BJ (cell line): Measurements from ENCODE around the gene CASD1. TPM values are rescaled to one million over a fixed set of nuclear protein-coding genes. Genes with fewer than 3 reads are reported as not detected.

ENCODE experiments used
- CTCF ChIA-PET: fragments of 350-600 bp; formaldehyde crosslinking; extraction: SDS; loops from one replicate; lab custom pipeline; 2021; ENCODE audit warnings: antibody characterized with exemption, inconsistent platforms; lab: Yijun Ruan, JAX
- POLR2A ChIA-PET: fragments of 300-600 bp; sonication (Branson Sonifier 250); formaldehyde crosslinking; extraction: SDS; loops from one replicate; lab custom pipeline; 2021; ENCODE audit warnings: antibody characterized with exemption; lab: Charles Lee
- DNase-seq: peaks from one replicate; pipeline ENCODE4 v3.0.0-alpha.2; 2011; ENCODE audit warnings: low read depth
- H3K27me3 ChIP-seq: 2 replicates; pipeline ENCODE4 v1.6.0; 2011; ENCODE audit warnings: low read length; ENCODE audit not compliant: control insufficient read depth, insufficient read depth
- H3K36me3 ChIP-seq: 2 replicates; pipeline ENCODE4 v1.5.1; 2011; ENCODE audit warnings: low read length; ENCODE audit not compliant: control insufficient read depth, insufficient read depth
- H3K4me3 ChIP-seq: 2 replicates; pipeline ENCODE4 v1.5.1; 2011; ENCODE audit warnings: low read depth, mild to moderate bottlenecking, control low read depth, low read length
- polyA plus RNA-seq: library from polyadenylated mRNA; depleted of rRNA; stranded (reverse); fragments of >200 nt; gene quantifications from 2 replicates; pipeline ENCODE4 v1.2.3, GENCODE V29; 2011
- TF ChIP-seq, protein P1 (sequence below): IDR thresholded peaks from 2 replicates; pipeline ENCODE4 v1.5.1; 2011; ENCODE audit warnings: low read depth, mild to moderate bottlenecking, control low read depth, inconsistent platforms, low read length, moderate library complexity; ENCODE audit not compliant: insufficient read depth

Gene CASD1
- polyA plus RNA-seq, 1 experiment: 4.2 TPM

DNA sequence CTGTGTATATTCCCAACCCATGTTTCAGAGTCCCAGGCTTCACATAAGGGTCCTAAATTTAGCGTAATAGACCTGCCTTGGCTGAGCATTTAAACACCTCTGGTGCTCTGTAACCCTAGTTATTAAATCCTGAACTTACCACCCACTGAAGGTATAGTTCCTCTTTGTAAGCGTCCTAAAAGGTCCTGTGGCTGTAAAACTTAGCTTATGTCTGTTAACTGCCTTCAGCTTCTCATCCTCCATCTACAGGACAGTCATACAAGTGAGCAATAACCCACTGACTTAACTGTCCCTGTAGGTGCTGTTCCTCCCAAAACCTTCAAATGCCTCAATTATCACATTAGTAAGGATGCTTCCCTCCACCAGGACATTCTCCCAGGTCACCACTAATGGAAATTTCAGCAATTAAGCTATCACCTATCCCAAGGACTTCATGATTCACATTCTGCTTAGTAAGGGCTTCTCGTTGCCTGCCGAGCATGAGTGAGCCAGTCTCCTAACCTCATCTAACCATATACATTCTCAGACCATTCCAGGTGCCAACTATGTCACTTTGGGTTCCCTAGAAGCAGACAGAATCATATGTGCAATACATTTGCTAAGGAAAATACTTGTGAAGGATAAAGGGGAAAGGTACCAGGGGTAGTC lies 55.8 kb downstream of the CASD1 start:
- no peak for DNase-seq
- Histone ChIP-seq H3K4me3 (no peak overlapping the region), H3K36me3 (no peaks in the 10 kb centered on the region), H3K27me3 (no peaks in the 10 kb centered on the region)
- TF ChIP-seq, protein P1, sequence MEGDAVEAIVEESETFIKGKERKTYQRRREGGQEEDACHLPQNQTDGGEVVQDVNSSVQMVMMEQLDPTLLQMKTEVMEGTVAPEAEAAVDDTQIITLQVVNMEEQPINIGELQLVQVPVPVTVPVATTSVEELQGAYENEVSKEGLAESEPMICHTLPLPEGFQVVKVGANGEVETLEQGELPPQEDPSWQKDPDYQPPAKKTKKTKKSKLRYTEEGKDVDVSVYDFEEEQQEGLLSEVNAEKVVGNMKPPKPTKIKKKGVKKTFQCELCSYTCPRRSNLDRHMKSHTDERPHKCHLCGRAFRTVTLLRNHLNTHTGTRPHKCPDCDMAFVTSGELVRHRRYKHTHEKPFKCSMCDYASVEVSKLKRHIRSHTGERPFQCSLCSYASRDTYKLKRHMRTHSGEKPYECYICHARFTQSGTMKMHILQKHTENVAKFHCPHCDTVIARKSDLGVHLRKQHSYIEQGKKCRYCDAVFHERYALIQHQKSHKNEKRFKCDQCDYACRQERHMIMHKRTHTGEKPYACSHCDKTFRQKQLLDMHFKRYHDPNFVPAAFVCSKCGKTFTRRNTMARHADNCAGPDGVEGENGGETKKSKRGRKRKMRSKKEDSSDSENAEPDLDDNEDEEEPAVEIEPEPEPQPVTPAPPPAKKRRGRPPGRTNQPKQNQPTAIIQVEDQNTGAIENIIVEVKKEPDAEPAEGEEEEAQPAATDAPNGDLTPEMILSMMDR: no peak
- POLR2A ChIA-PET: no interaction called here
- CTCF ChIA-PET: no interaction called here

DNA sequence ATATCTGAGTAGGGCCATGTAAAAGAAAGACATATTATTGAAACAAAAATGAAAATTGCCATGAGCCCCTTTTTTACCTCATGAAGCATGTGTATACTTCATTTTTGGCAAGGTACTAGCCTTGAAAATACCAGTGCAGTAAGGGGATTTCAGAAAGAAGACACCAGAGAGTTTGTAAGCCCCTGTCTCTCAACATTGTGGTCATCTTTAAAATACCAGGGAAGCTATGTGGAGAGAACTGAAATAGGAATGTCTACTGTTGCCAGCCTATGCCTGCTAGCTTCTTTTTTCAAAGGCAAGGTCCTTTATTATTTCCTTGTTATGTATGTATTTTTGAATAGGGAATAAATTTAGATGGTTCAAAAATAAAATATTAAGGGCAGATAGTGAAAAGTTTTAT lies 57.8 kb downstream of the CASD1 start:
- ChIA-PET POLR2A (no interaction called here), CTCF (no interaction called here)
- H3K27me3 ChIP-seq: no peaks in the 10 kb centered on the region
- DNase-seq: no peak
- no peak overlapping the region for H3K4me3 ChIP-seq
- TF ChIP-seq, protein P1: no peak
- H3K36me3 ChIP-seq: no peaks in the 10 kb centered on the region

DNA sequence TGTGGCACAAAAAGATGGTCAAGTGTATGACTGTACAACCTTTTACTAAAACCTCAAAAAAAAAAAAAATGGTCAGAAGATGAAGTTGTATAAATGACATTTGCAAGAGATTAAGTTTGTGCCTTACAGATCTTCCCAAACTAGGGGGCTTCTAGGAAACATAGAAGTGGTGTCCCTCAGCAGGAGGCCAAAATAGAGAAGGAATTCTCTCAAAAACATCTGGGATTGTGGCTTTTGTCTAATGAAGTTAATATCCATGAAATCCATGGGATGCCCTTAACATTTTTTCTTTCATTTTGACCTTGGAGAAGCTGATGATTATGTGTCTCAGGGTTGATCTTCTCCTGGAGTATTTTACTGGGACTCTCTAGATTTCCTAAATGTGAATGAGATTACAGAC lies 62.2 kb downstream of the CASD1 start:
- CTCF ChIA-PET: no interaction called here
- H3K27me3 ChIP-seq: no peaks in the 10 kb centered on the region
- TF ChIP-seq, protein P1: no peak
- DNase-seq: no peak
- H3K36me3 ChIP-seq: no peaks in the 10 kb centered on the region
- POLR2A ChIA-PET: no interaction called here
- no peak overlapping the region for H3K4me3 ChIP-seq

DNA sequence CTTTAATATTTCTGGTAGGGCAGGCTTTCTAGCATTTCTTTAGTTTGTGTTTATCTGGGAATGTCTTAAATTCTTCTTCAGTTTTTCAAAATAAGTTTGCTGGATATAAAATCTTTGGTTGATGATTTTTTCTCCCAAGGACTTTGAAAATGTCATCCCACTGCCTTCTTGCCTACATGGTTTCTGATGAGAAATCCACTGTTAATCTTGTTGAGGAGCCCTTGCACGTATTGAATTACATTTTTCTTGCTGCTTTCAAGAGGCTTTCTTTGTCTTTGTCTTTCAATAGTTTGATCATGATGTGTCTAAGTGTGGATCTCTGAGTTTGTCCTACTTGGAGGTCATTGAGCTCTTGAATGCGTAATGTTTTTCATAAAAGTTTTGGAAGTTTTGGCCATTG lies 66.0 kb downstream of the CASD1 start:
- ChIA-PET CTCF (no interaction called here), POLR2A (no interaction called here)
- Histone ChIP-seq H3K4me3 (no peak overlapping the region), H3K27me3 (no peaks in the 10 kb centered on the region), H3K36me3 (no peaks in the 10 kb centered on the region)
- DNase-seq: no peak
- TF ChIP-seq, protein P1: no peak

DNA sequence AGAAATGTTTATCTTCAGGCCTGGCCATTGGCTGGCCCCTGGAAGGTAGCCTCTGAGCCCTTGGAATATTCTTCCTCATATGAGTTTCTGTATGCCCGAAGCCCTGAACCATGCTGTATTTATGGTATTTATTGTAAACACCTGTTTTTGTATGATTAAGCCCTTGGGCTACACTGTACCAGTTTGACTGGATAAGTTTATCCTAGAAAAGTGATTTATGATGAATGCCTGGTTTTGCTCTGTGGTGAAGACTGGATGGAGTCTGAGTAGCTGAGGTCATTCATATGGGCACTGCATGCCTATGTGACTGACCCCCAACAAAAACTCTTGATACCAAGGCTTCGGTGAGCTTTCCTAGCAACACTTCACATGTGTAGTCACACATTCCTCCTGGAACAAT lies 66.7 kb downstream of the CASD1 start:
- H3K27me3 ChIP-seq: no peaks in the 10 kb centered on the region
- H3K36me3 ChIP-seq: no peaks in the 10 kb centered on the region
- TF ChIP-seq, protein P1: no peak
- ChIA-PET POLR2A (no interaction called here), CTCF (no interaction called here)
- no peak for DNase-seq
- no peak overlapping the region for H3K4me3 ChIP-seq
